ENCODE results near the gene MSRB3. TPM values are rescaled to one million over a fixed set of nuclear protein-coding genes. Genes with fewer than 3 reads are reported as not detected.
"Not testable (repeated sequence)": the region's sequence is repeated elsewhere in the genome, so short reads cannot be mapped to it uniquely, and the experiment has no call there.

Gene MSRB3
- total RNA-seq, 1 experiment from 2014 or later = 16.3 TPM

GRCh38 chr12:65446901-65447300 is 168.4 kb downstream of the MSRB3 start:
- DNase-seq (ENCODE audit: extremely low read depth, low read depth) = no peak

- DNase-seq (ENCODE audit: extremely low read depth, low read depth) = no peak
Observed at GRCh38 chr12:65449400-65449799, 170.9 kb downstream of the MSRB3 start.

GRCh38 chr12:65450625-65451024 is 172.1 kb downstream of the MSRB3 start:
- DNase-seq (ENCODE audit: extremely low read depth, low read depth) = no peak

- DNase-seq (ENCODE audit: extremely low read depth, low read depth) = no peak
Observed at GRCh38 chr12:65454115-65454787, 175.8 kb downstream of the MSRB3 start.

GRCh38 chr12:65457341-65457740 is 178.9 kb downstream of the MSRB3 start:
- not testable (repeated sequence) for DNase-seq (ENCODE audit: extremely low read depth, low read depth)

GRCh38 chr12:65458718-65459117 is 180.2 kb downstream of the MSRB3 start:
- no peak for DNase-seq (ENCODE audit: extremely low read depth, low read depth)

GRCh38 chr12:65459545-65459944 is 181.1 kb downstream of the MSRB3 start:
- no peak for DNase-seq (ENCODE audit: extremely low read depth, low read depth)

- DNase-seq (ENCODE audit: extremely low read depth, low read depth) = no peak
Observed at GRCh38 chr12:65460063-65460462, 181.6 kb downstream of the MSRB3 start.

- DNase-seq (ENCODE audit: extremely low read depth, low read depth) = no peak
Observed at GRCh38 chr12:65461017-65461416, 182.5 kb downstream of the MSRB3 start.

GRCh38 chr12:65462484-65462883 is 184.0 kb downstream of the MSRB3 start:
- DNase-seq (ENCODE audit: extremely low read depth, low read depth) = no peak

GRCh38 chr12:65463082-65463481 is 184.6 kb downstream of the MSRB3 start:
- no peak for DNase-seq (ENCODE audit: extremely low read depth, low read depth)

GRCh38 chr12:65463611-65464010 is 185.1 kb downstream of the MSRB3 start:
- no peak for DNase-seq (ENCODE audit: extremely low read depth, low read depth)

- no peak for DNase-seq (ENCODE audit: extremely low read depth, low read depth)
Observed at GRCh38 chr12:65464930-65465329, 186.4 kb downstream of the MSRB3 start.

GRCh38 chr12:65465766-65466547 is 187.5 kb downstream of the MSRB3 start:
- DNase-seq (ENCODE audit: extremely low read depth, low read depth) = no peak

- no peak for DNase-seq (ENCODE audit: extremely low read depth, low read depth)
Observed at GRCh38 chr12:65466911-65467310, 188.4 kb downstream of the MSRB3 start.

GRCh38 chr12:65470256-65470655 is 191.8 kb downstream of the MSRB3 start:
- no peak for DNase-seq (ENCODE audit: extremely low read depth, low read depth)

- no peak for DNase-seq (ENCODE audit: extremely low read depth, low read depth)
Observed at GRCh38 chr12:65472079-65472478, 193.6 kb downstream of the MSRB3 start.

GRCh38 chr12:65474831-65475230 is 196.3 kb downstream of the MSRB3 start:
- DNase-seq (ENCODE audit: extremely low read depth, low read depth) = no peak

GRCh38 chr12:65477721-65478120 is 199.2 kb downstream of the MSRB3 start:
- DNase-seq (ENCODE audit: extremely low read depth, low read depth) = no peak

GRCh38 chr12:65483891-65484516 is 205.5 kb downstream of the MSRB3 start:
- not testable (repeated sequence) for DNase-seq (ENCODE audit: extremely low read depth, low read depth)

- no peak for DNase-seq (ENCODE audit: extremely low read depth, low read depth)
Observed at GRCh38 chr12:65488197-65488596, 209.7 kb downstream of the MSRB3 start.

- no peak for DNase-seq (ENCODE audit: extremely low read depth, low read depth)
Observed at GRCh38 chr12:65490250-65490649, 211.8 kb downstream of the MSRB3 start.
